H1 (cell line): ENCODE measurements around the gene MARK3.

ENCODE experiments used
- EZH2 ChIP-seq: fragments of 200-600 bp; sonication (generic); IDR thresholded peaks from 2 replicates; pipeline ENCODE4 v1.7.1; 2012; ENCODE audit warnings: low read depth, mild to moderate bottlenecking, moderate library complexity, low read length, inconsistent platforms; ENCODE audit not compliant: severe bottlenecking
- POLR2A ChIP-seq, 2 experiments: IDR thresholded peaks; 1 replicate in 1 of 2; 2 replicates in 1 of 2; pipeline ENCODE4 v1.6.1; 2011; ENCODE audit warnings: low read depth in 2 of 2, low read length in 2 of 2, mild to moderate bottlenecking in 2 of 2; ENCODE audit errors: control extremely low read depth in 1 of 2
- POLR2AphosphoS5 ChIP-seq: IDR thresholded peaks from 2 replicates; pipeline ENCODE4 v1.6.1; 2011; ENCODE audit warnings: low read depth, low read length
- TF ChIP-seq, protein P1 (sequence below): IDR thresholded peaks from 2 replicates; pipeline ENCODE4 v1.6.1; 2011; ENCODE audit warnings: low read depth, mild to moderate bottlenecking, low read length; ENCODE audit not compliant: insufficient read depth
- TF ChIP-seq, protein P2 (sequence below): IDR thresholded peaks from 2 replicates; pipeline ENCODE4 v1.6.1; 2011; ENCODE audit warnings: low read length, improper control_type of control experiment

DNA sequence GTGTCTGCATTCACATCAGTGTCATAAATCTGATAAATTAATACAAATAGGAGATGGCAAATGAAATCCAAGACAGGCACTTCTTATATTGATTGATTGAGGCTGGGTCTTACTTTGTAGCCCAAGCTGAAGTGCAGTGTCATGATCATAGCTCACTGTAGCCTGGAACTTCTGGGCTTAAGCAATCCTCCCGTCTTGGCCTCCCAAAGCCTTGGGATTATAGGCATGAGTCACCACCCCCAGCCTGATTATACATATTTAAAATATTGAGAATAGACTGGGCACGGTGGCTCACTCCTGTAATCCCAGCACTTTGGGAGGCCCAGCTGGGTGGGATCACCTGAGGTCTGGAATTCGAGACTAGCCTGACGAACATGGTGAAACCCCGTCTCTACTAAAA lies 51.3 kb downstream of the MARK3 start:
- no peak for TF ChIP-seq POLR2A (IDR thresholded peaks at IDR 0.05; ENCODE audit: control extremely low read depth in 1 of 2, low read depth in 2 of 2, low read length in 2 of 2)
- TF ChIP-seq, protein P1, sequence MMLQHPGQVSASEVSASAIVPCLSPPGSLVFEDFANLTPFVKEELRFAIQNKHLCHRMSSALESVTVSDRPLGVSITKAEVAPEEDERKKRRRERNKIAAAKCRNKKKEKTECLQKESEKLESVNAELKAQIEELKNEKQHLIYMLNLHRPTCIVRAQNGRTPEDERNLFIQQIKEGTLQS = no peak
- TF ChIP-seq EZH2 = no peak
- no peak for TF ChIP-seq POLR2AphosphoS5
- TF ChIP-seq, protein P2, sequence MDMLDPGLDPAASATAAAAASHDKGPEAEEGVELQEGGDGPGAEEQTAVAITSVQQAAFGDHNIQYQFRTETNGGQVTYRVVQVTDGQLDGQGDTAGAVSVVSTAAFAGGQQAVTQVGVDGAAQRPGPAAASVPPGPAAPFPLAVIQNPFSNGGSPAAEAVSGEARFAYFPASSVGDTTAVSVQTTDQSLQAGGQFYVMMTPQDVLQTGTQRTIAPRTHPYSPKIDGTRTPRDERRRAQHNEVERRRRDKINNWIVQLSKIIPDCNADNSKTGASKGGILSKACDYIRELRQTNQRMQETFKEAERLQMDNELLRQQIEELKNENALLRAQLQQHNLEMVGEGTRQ = no peak
